DND-41 (cell line): ENCODE measurements around the gene NEU3.

Source experiments
- EZH2 ChIP-seq: IDR thresholded peaks from 3 replicates; pipeline ENCODE4 v1.6.1; 2012; ENCODE audit warnings: borderline replicate concordance, low read depth, mild to moderate bottlenecking, moderate library complexity, low read length, inconsistent platforms; ENCODE audit not compliant: severe bottlenecking
- TF ChIP-seq, protein P1 (sequence below): IDR thresholded peaks from 2 replicates; pipeline ENCODE4 v1.5.1; 2012; ENCODE audit warnings: borderline replicate concordance, low read length, moderate library complexity, mild to moderate bottlenecking; ENCODE audit not compliant: poor library complexity, severe bottlenecking; ENCODE audit errors: extremely low read depth

DNA sequence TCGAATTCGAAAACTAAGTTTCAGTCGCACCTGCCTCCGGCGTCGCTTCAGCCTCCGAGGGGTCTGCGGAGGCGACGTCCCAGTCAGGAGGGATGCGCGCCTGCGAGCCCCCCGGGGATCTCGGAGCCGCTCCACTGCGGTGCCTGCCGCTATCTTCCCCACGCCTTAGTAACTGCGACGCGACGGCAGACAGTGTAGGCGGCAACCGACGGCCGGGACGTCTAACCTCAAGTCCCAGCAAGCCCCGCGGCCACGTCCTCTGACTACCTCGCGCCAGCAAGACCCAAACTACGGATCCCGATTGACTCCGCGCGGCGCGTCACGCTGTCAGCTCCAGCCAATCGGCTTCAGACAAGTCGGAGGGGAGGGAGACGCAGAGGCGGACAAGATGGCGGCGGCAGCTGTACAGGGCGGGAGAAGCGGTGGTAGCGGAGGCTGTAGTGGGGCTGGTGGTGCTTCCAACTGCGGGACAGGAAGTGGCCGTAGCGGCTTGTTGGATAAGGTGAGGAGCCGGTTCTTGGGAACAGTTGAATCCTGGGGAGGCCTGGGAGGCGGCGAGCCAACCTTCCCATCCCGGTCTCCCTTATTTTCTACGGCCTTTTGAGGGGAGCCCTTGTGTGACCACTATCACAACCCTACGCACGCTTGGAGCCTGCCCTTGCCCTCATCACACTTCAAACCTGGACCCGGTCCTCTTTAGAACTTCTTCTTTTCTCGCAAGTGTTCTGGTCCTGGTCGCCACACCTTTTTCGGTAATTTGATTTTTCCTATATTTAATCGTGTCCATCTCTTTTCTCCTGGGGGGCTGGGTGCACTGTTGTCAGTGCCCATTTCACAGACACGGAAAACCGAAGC, 39.6 kb upstream of the NEU3 start, which contains the start of the genes SPCS2 and XRRA1:
- TF ChIP-seq, protein P1, sequence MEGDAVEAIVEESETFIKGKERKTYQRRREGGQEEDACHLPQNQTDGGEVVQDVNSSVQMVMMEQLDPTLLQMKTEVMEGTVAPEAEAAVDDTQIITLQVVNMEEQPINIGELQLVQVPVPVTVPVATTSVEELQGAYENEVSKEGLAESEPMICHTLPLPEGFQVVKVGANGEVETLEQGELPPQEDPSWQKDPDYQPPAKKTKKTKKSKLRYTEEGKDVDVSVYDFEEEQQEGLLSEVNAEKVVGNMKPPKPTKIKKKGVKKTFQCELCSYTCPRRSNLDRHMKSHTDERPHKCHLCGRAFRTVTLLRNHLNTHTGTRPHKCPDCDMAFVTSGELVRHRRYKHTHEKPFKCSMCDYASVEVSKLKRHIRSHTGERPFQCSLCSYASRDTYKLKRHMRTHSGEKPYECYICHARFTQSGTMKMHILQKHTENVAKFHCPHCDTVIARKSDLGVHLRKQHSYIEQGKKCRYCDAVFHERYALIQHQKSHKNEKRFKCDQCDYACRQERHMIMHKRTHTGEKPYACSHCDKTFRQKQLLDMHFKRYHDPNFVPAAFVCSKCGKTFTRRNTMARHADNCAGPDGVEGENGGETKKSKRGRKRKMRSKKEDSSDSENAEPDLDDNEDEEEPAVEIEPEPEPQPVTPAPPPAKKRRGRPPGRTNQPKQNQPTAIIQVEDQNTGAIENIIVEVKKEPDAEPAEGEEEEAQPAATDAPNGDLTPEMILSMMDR, result no peak
- no peak for TF ChIP-seq EZH2
